ENCODE data around the gene ITPR1. TPM values are rescaled to one million over a fixed set of nuclear protein-coding genes. Genes with fewer than 3 reads are reported as not detected.

The ITPR1 gene
- total RNA-seq, 1 donor from 2014 or later, result 11.2 TPM

DNA sequence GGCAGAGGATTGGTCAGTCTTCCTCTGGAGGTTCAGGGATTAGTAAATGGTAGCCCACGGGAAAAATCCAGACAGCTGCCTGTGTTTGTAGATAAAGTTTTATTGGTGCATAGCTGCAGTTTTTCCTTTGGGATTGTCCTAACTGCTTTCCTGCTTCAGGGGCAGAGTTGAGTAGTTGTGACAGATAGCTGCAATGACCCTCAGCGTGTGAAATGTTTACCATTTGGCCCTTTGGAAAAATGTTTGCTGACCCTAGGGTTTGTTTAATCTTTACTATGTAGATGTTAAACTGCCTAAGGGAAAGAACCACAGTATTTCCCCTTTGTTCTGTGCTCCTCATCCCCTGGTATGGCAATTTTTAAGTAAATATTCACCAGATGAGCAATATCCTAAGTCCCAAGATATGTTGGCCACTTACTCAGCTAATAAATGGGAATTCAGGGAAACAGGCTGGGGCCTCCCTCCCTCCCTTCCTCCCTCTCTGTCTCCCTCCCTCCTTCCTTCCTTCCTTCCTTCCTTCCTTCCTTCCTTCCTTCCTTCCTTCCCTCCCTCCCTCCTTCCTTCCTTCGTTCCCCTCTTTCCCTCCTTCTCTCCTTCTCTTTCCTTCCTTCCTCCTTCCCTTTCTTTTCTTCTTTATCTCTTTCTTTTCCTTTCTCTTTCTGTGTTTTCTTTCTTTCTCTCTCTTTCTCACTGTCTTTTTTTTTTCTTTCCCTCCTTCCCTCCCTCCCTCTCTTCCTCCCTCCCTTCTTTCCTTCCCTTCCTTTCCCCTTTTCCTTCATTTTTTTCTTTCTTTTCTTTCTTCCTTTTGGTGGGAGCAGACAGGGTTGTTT, 251.5 kb downstream of the ITPR1 start:
- Mint-ChIP-seq H3K27ac (peak overlapping the region; percentile 84), H3K4me1 (ENCODE audit: low read depth) (peaks cover 9% of the 10 kb centered on the region), H3K27me3 (peaks cover 21% of the 10 kb centered on the region), H3K36me3 (ENCODE audit: insufficient read depth) (no peaks in the 10 kb centered on the region), H3K4me3 (ENCODE audit: low read depth) (no peak overlapping the region), H3K9me3 (ENCODE audit: low read depth) (no peaks in the 10 kb centered on the region)
- TF ChIP-seq, protein P1, sequence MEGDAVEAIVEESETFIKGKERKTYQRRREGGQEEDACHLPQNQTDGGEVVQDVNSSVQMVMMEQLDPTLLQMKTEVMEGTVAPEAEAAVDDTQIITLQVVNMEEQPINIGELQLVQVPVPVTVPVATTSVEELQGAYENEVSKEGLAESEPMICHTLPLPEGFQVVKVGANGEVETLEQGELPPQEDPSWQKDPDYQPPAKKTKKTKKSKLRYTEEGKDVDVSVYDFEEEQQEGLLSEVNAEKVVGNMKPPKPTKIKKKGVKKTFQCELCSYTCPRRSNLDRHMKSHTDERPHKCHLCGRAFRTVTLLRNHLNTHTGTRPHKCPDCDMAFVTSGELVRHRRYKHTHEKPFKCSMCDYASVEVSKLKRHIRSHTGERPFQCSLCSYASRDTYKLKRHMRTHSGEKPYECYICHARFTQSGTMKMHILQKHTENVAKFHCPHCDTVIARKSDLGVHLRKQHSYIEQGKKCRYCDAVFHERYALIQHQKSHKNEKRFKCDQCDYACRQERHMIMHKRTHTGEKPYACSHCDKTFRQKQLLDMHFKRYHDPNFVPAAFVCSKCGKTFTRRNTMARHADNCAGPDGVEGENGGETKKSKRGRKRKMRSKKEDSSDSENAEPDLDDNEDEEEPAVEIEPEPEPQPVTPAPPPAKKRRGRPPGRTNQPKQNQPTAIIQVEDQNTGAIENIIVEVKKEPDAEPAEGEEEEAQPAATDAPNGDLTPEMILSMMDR (IDR thresholded peaks at IDR 0.05; ENCODE audit: unreplicated experiment), result no peak
- DNase-seq (ENCODE audit: low spot score, unreplicated experiment), result no peak

DNA sequence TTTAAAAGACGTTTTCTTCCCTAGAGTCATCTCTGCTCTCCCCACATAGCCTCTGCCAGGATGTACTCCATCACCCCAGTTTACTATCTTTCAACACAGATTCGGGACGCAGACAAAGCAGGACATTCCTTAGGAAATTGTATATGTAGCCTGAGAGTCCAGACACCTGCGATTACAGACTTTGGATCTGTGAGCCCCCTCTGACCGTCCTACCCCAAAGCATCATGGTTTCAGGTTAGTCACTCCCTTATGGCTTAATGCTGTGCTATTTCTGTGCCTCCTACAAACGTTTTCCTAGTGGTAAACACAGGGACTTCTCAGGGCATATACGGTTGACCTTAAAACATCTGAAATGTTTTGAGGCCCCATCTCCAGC, 252.1 kb downstream of the ITPR1 start:
- H3K4me1 Mint-ChIP-seq (ENCODE audit: low read depth), result peaks cover 9% of the 10 kb centered on the region
- DNase-seq (ENCODE audit: low spot score, unreplicated experiment), result no peak
- no peaks in the 10 kb centered on the region for H3K36me3 Mint-ChIP-seq (ENCODE audit: insufficient read depth)
- TF ChIP-seq, protein P1 (IDR thresholded peaks at IDR 0.05; ENCODE audit: unreplicated experiment), result no peak
- peaks cover 21% of the 10 kb centered on the region for H3K27me3 Mint-ChIP-seq
- H3K4me3 Mint-ChIP-seq (ENCODE audit: low read depth), result no peak overlapping the region
- no peaks in the 10 kb centered on the region for H3K9me3 Mint-ChIP-seq (ENCODE audit: low read depth)
- peak overlapping the region; percentile 84 for H3K27ac Mint-ChIP-seq

DNA sequence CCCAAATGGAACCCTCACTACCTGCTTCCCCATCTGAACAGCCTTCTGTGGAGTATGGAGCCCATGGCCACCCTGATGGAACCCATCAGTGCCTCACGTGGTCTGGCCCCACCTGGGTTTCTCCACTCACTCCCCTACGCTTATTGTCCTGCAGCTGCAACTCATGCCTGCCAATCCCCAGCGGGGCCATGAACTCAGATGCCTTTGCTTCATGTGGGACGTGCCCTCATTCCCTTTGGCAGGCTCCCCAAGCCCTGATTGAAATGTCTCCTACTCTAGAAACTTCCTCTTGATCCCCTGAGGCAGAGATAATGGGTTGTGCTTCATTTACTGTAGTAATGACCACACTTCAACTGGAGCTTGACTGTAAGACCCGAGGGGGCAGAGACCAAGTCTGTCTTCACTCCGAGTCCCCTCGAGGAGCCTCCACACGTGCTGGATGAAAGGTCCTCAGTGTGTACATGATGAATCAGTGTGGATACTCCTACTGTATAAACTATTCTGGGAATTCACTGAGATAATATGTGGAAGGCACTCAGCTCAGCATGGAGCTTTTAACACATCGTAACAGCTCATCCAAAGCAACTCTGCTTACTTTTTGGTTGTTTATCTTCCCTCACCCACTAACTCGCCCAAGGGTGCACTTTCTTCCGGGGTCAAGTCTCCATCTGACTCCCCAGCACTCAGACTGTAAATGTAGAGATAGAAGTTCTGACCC, 253.3 kb downstream of the ITPR1 start:
- no peak for DNase-seq (ENCODE audit: low spot score, unreplicated experiment)
- Mint-ChIP-seq H3K9me3 (ENCODE audit: low read depth) (no peaks in the 10 kb centered on the region), H3K27me3 (peaks cover 17% of the 10 kb centered on the region), H3K27ac (no peak overlapping the region), H3K36me3 (ENCODE audit: insufficient read depth) (no peaks in the 10 kb centered on the region), H3K4me1 (ENCODE audit: low read depth) (peaks cover 14% of the 10 kb centered on the region), H3K4me3 (ENCODE audit: low read depth) (no peak overlapping the region)
- TF ChIP-seq, protein P1 (IDR thresholded peaks at IDR 0.05; ENCODE audit: unreplicated experiment), result no peak

DNA sequence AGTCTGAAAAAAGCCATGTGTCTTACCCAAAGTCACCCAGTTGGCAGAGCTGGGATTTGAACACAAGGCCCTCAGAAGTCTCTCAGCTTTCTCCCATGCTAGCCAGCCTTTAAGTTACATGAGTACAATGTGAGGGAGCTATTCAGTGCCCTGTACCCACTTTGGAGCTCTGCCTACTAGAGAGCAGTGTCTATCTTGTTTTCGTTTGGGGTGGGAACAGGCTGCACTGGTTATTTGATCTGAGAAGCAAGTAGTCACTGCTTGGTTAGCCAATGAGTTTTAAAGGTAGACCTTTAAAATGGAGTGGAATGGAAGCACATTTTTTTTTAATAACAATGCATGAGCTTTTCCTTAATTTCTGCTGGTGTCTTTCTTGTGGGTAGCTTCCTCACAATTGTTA, 255.0 kb downstream of the ITPR1 start:
- no peak for DNase-seq (ENCODE audit: low spot score, unreplicated experiment)
- Mint-ChIP-seq H3K4me1 (ENCODE audit: low read depth) (peaks cover 22% of the 10 kb centered on the region), H3K4me3 (ENCODE audit: low read depth) (no peak overlapping the region), H3K27ac (no peak overlapping the region), H3K27me3 (peaks cover 16% of the 10 kb centered on the region), H3K9me3 (ENCODE audit: low read depth) (peaks cover 3% of the 10 kb centered on the region), H3K36me3 (ENCODE audit: insufficient read depth) (no peaks in the 10 kb centered on the region)
- TF ChIP-seq, protein P1 (IDR thresholded peaks at IDR 0.05; ENCODE audit: unreplicated experiment), result no peak

DNA sequence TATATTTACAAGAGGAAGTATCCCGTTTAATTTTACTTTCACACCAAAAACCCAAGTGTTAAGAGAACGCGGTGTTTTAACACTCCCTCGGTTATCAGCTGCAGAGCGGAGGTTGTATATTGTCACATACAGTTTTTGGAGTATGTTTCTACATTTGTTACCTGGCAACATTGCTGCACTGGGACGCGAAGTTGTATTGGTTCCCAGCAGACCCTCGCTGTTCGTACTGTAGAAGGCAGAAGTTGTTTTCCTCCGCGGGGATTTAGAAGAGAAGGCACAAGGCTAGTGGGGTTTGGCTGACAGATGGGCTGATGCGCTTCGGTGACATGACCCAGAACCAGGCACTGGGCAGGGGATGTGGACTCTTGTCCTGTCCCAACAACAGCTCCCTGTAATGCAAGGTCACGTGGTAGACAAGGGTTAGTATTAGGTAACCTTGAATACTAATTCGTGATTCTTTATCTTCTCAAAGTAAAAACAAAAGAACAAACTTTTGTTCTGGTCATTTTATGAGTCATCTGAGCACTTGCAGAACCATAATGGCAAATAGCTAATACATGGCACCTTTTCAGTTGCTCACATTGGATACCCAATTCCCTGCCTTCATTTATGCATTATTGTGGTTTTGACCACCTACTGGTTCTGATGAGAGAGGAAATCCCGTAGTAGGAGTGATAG, 255.7 kb downstream of the ITPR1 start:
- Mint-ChIP-seq H3K4me3 (ENCODE audit: low read depth) (no peak overlapping the region), H3K9me3 (ENCODE audit: low read depth) (peaks cover 3% of the 10 kb centered on the region), H3K4me1 (ENCODE audit: low read depth) (peaks cover 22% of the 10 kb centered on the region), H3K27me3 (peaks cover 16% of the 10 kb centered on the region), H3K36me3 (ENCODE audit: insufficient read depth) (no peaks in the 10 kb centered on the region), H3K27ac (no peak overlapping the region)
- TF ChIP-seq, protein P1 (IDR thresholded peaks at IDR 0.05; ENCODE audit: unreplicated experiment), result no peak
- no peak for DNase-seq (ENCODE audit: low spot score, unreplicated experiment)
